Brain pericyte (primary cell): Measurements from ENCODE around the gene TMEM100.
"Not testable (repeated sequence)": the region's sequence is repeated elsewhere in the genome, so short reads cannot be mapped to it uniquely, and the experiment has no call there.

ENCODE experiments used
- DNase-seq: peaks from one replicate; pipeline ENCODE4 v3.0.0-alpha.2; 2012; ENCODE audit warnings: low read depth, low spot score

The TMEM100 gene

GRCh38 chr17:55687037-55687436, 35.6 kb downstream of the TMEM100 start:
- no peak for DNase-seq

GRCh38 chr17:55683550-55684315, 38.9 kb downstream of the TMEM100 start:
- DNase-seq: no peak

GRCh38 chr17:55681342-55681700, 41.3 kb downstream of the TMEM100 start:
- no peak for DNase-seq

- no peak for DNase-seq
Measured at GRCh38 chr17:55680686-55681341, 41.9 kb downstream of the TMEM100 start.

- no peak for DNase-seq
Measured at GRCh38 chr17:55677446-55677845, 45.2 kb downstream of the TMEM100 start.

DNA sequence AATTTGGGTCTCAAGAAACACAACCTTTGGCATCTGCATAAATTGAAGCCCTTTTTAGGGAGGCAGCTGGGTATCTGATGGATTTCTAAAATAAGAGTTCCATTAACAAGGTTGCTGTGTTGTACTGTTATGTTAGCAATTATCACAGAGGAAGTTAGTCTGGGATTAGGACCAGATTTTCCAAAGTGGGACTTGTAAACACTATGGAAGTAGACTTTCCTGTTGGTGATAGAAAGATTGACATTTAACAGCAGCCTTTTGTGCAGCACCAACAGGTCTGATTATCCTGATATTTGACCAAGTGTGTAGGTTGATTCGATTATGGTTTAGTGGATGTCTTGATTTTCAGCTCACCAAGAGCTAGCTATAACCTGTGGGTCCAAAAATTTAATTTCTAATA, 46.4 kb downstream of the TMEM100 start:
- DNase-seq: no peak

DNA sequence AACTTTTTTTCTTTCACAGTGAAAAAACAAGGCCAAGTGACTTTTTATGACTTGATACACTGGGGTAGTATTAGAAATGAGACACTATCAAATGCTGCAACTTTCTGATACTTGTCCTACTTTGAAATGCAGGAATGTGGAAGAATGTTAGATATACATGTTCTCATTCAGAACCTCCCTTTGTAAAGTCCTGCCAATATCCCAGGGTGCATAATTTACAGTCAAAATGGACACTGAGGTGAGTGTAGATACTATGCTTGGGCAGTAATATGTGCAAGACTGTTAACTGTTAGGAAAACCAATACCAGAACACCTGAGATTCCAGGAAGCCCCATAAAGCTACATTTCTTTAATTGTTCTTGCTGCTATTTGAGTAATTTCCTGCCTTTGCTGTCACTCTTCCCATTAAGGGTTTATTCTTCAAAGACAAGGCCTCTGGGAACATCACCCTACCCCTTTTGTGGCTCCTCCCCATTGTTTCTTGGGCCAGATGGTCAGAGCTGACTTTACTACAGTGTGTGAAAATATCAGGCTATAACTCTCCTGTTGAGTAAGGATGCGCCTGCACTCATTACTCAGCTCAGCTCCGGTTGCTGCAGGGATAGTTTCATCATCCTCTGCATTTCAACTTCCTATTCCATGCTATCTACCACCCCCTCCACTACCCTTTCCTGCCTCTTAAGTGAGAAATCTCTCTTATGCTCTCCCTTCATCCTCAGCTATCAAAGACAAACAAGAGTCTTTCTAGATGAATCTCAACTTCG, 48.7 kb downstream of the TMEM100 start:
- no peak for DNase-seq

DNA sequence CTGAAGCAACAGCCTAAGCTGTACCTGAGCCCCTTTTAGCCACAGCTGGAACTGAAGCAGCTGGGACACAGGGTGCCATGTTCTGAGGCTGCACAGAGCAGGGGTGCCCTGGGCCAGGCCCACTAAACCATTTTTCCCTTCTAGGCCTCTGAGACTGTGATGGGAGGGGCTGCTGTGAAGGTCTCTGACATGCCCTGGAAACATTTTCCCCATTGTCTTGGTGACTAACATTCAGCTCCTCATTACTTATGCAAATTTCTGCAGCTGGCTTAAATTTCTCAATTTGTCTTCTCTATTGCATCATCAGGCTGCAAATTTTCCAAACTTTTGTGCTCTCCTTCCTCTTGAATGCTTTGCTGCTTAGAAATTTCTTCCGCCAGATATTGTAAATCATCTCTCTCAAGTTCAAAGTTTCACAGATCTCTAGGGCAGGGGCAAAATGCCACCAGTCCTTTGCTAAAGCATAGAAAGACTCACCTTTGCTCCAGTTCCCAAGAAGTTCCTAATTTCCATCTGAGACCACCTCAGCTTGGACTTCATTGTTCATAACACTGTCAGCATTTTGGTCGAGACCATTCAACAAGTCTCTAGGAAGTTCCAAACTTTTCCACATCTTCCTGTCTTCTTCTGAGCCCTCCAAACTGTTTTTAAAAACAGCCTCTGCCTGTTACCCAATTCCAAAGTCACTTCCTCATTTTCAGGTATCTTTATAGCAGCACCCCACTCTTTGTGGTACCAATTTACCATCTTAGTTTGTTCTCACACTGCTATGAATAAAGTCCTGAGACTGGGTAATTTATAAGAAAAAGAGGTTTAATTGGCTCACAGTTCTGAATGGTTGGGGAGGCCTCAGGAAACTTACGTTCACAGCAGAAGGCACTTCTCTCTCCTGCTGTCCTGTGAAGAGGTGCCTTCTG, 49.8 kb downstream of the TMEM100 start:
- DNase-seq: no peak

DNA sequence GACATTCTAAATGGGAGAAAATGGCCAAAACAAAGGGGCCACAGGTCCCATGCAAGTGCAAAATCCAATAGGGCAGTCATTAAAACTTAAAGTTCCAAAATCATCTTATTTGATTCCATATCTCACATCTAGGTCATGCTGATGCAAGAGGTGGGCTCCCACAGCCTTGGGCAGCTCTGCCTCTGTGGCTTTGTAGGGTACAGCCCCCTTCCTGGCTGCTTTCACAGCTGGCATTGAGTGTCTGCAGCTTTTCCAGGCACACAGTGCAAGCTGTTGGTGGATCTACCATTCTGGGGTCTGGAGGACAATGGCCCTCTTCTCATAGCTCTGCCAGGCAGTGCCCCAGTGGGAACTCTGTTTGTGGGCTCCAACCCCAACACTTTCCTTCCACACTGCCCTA, 50.7 kb downstream of the TMEM100 start:
- DNase-seq: not testable (repeated sequence)
